Measurements from ENCODE around the gene PSMD9. TPM values are rescaled to one million over a fixed set of nuclear protein-coding genes. Genes with fewer than 3 reads are reported as not detected.
"Not testable (repeated sequence)": the region's sequence is repeated elsewhere in the genome, so short reads cannot be mapped to it uniquely, and the experiment has no call there.

PSMD9 gene
- total and polyA plus RNA-seq, 2 experiments from 2014 or later: 93.7 to 129 TPM

GRCh38 chr12:121843236-121843982 lies 45.2 kb upstream of the PSMD9 start:
- DNase-seq: no peak
- no peak for TF ChIP-seq EZH2phosphoT487 (IDR thresholded peaks at IDR 0.05; ENCODE audit: insufficient read depth, low read depth)
- no peak overlapping the region for H3K27ac ChIP-seq
- no peaks in the 10 kb centered on the region for H3K79me2 ChIP-seq (ENCODE audit: insufficient read depth)
- no peak overlapping the region for H3K4me3 ChIP-seq
- no peaks in the 10 kb centered on the region for H3K9me3 ChIP-seq (ENCODE audit: low read depth)
- no peaks in the 10 kb centered on the region for H4K20me1 ChIP-seq (ENCODE audit: insufficient read depth)
- no peak overlapping the region for H3K4me2 ChIP-seq (ENCODE audit: unreplicated experiment)
- no peaks in the 10 kb centered on the region for H3K36me3 ChIP-seq (ENCODE audit: low read depth)
- H3K9ac ChIP-seq: no peak overlapping the region
- no peaks in the 10 kb centered on the region for H3K9me2 ChIP-seq (ENCODE audit: insufficient read depth)
- in situ Hi-C loops (cut with MboI): no loop called here
- 63 to 69% methylated on average over 13 of the region's 13 CpGs for WGBS, 2 experiments (ENCODE audit: low coverage in 1 of 2, low lambda C conversion rate in 2 of 2, missing lambda C conversion rate in 2 of 2)
- H3K27me3 ChIP-seq (replicated peaks; ENCODE audit: insufficient read depth): no peaks in the 10 kb centered on the region
- no peaks in the 10 kb centered on the region for H3K4me1 ChIP-seq (ENCODE audit: insufficient read depth)
- H2AFZ ChIP-seq: no peak overlapping the region
- H3F3A ChIP-seq (ENCODE audit: insufficient read depth): no peaks in the 10 kb centered on the region

GRCh38 chr12:121845701-121846100 lies 42.9 kb upstream of the PSMD9 start:
- H3K4me2 ChIP-seq (ENCODE audit: unreplicated experiment): no peak overlapping the region
- H3K4me1 ChIP-seq (ENCODE audit: insufficient read depth): no peaks in the 10 kb centered on the region
- H3K79me2 ChIP-seq (ENCODE audit: insufficient read depth): no peaks in the 10 kb centered on the region
- 91 to 100% methylated on average over 1 of the region's 1 CpG for WGBS, 2 experiments (ENCODE audit: low coverage in 1 of 2, low lambda C conversion rate in 2 of 2, missing lambda C conversion rate in 2 of 2)
- no peaks in the 10 kb centered on the region for H3K9me3 ChIP-seq (ENCODE audit: low read depth)
- no peak overlapping the region for H2AFZ ChIP-seq
- TF ChIP-seq EZH2phosphoT487 (IDR thresholded peaks at IDR 0.05; ENCODE audit: insufficient read depth, low read depth): no peak
- no peak for TF ChIP-seq EZH2 (IDR thresholded peaks at IDR 0.05; ENCODE audit: insufficient read depth, poor library complexity, severe bottlenecking)
- in situ Hi-C loops (cut with MboI): no loop called here
- no peaks in the 10 kb centered on the region for H3K27me3 ChIP-seq (replicated peaks; ENCODE audit: insufficient read depth)
- H3K27ac ChIP-seq: no peak overlapping the region
- no peaks in the 10 kb centered on the region for H3F3A ChIP-seq (ENCODE audit: insufficient read depth)
- H3K9me2 ChIP-seq (ENCODE audit: insufficient read depth): no peaks in the 10 kb centered on the region
- no peaks in the 10 kb centered on the region for H4K20me1 ChIP-seq (ENCODE audit: insufficient read depth)
- no peak for DNase-seq
- no peak overlapping the region for H3K9ac ChIP-seq
- no peak overlapping the region for H3K4me3 ChIP-seq
- no peaks in the 10 kb centered on the region for H3K36me3 ChIP-seq (ENCODE audit: low read depth)

- no peaks in the 10 kb centered on the region for H3K27me3 ChIP-seq (replicated peaks; ENCODE audit: insufficient read depth)
- in situ Hi-C loops (cut with MboI): no loop called here
- H2AFZ ChIP-seq: no peak overlapping the region
- no peaks in the 10 kb centered on the region for H3K36me3 ChIP-seq (ENCODE audit: low read depth)
- TF ChIP-seq EZH2 (IDR thresholded peaks at IDR 0.05; ENCODE audit: insufficient read depth, poor library complexity, severe bottlenecking) (no peak), EZH2phosphoT487 (IDR thresholded peaks at IDR 0.05; ENCODE audit: insufficient read depth, low read depth) (no peak)
- H3K4me2 ChIP-seq (ENCODE audit: unreplicated experiment): no peak overlapping the region
- H4K20me1 ChIP-seq (ENCODE audit: insufficient read depth): no peaks in the 10 kb centered on the region
- DNase-seq: no peak
- no peak overlapping the region for H3K4me3 ChIP-seq
- 87 to 89% methylated on average over 6 of the region's 6 CpGs for WGBS, 2 experiments (ENCODE audit: low coverage in 1 of 2, low lambda C conversion rate in 2 of 2, missing lambda C conversion rate in 2 of 2)
- H3K27ac ChIP-seq: no peak overlapping the region
- no peaks in the 10 kb centered on the region for H3F3A ChIP-seq (ENCODE audit: insufficient read depth)
- H3K4me1 ChIP-seq (ENCODE audit: insufficient read depth): no peaks in the 10 kb centered on the region
- no peaks in the 10 kb centered on the region for H3K9me2 ChIP-seq (ENCODE audit: insufficient read depth)
- H3K9ac ChIP-seq: no peak overlapping the region
- H3K9me3 ChIP-seq (ENCODE audit: low read depth): no peaks in the 10 kb centered on the region
- H3K79me2 ChIP-seq (ENCODE audit: insufficient read depth): no peaks in the 10 kb centered on the region
These were observed 39.4 kb upstream of the PSMD9 start for GRCh38 chr12:121849211-121849610.

- H4K20me1 ChIP-seq (ENCODE audit: insufficient read depth): no peaks in the 10 kb centered on the region
- H3K4me2 ChIP-seq (ENCODE audit: unreplicated experiment): no peak overlapping the region
- no peak for TF ChIP-seq EZH2phosphoT487 (IDR thresholded peaks at IDR 0.05; ENCODE audit: insufficient read depth, low read depth)
- no peak for TF ChIP-seq EZH2 (IDR thresholded peaks at IDR 0.05; ENCODE audit: insufficient read depth, poor library complexity, severe bottlenecking)
- H3K79me2 ChIP-seq (ENCODE audit: insufficient read depth): no peaks in the 10 kb centered on the region
- no peak overlapping the region for H3K9ac ChIP-seq
- H3K4me3 ChIP-seq: no peak overlapping the region
- H3F3A ChIP-seq (ENCODE audit: insufficient read depth): no peaks in the 10 kb centered on the region
- in situ Hi-C loops (cut with MboI): no loop called here
- H3K27ac ChIP-seq: no peak overlapping the region
- 88 to 92% methylated on average over 13 of the region's 13 CpGs for WGBS, 2 experiments (ENCODE audit: low coverage in 1 of 2, low lambda C conversion rate in 2 of 2, missing lambda C conversion rate in 2 of 2)
- no peaks in the 10 kb centered on the region for H3K9me3 ChIP-seq (ENCODE audit: low read depth)
- no peaks in the 10 kb centered on the region for H3K4me1 ChIP-seq (ENCODE audit: insufficient read depth)
- DNase-seq: no peak
- no peak overlapping the region for H2AFZ ChIP-seq
- H3K36me3 ChIP-seq (ENCODE audit: low read depth): no peaks in the 10 kb centered on the region
- no peaks in the 10 kb centered on the region for H3K9me2 ChIP-seq (ENCODE audit: insufficient read depth)
- H3K27me3 ChIP-seq (replicated peaks; ENCODE audit: insufficient read depth): no peaks in the 10 kb centered on the region
These were observed 38.9 kb upstream of the PSMD9 start for GRCh38 chr12:121849665-121850064.

- H3K9ac ChIP-seq; H3K4me1 ChIP-seq (ENCODE audit: insufficient read depth); H3K79me2 ChIP-seq (ENCODE audit: insufficient read depth); H4K20me1 ChIP-seq (ENCODE audit: insufficient read depth); H3K9me3 ChIP-seq (ENCODE audit: low read depth); H2AFZ ChIP-seq; H3K36me3 ChIP-seq (ENCODE audit: low read depth); H3K27me3 ChIP-seq (replicated peaks; ENCODE audit: insufficient read depth); DNase-seq; H3K4me3 ChIP-seq; H3K9me2 ChIP-seq (ENCODE audit: insufficient read depth); H3F3A ChIP-seq (ENCODE audit: insufficient read depth); H3K27ac ChIP-seq; in situ Hi-C loops (cut with MboI); H3K4me2 ChIP-seq (ENCODE audit: unreplicated experiment): not testable (repeated sequence)
- WGBS, 2 experiments (ENCODE audit: low coverage in 1 of 2, low lambda C conversion rate in 2 of 2, missing lambda C conversion rate in 2 of 2): 82 to 95% methylated on average over 2 to 3 of the region's 3 CpGs
These were observed 36.2 kb upstream of the PSMD9 start for GRCh38 chr12:121852392-121852791.

All from GM23248 (cell line).